Measurements from ENCODE around the gene ENSA.
"Not testable (repeated sequence)": the region's sequence is repeated elsewhere in the genome, so short reads cannot be mapped to it uniquely, and the experiment has no call there.

Gene ENSA, protein sequence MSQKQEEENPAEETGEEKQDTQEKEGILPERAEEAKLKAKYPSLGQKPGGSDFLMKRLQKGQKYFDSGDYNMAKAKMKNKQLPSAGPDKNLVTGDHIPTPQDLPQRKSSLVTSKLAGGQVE

GRCh38 chr1:150629115-150629928 lies at the start of gene ENSA:
ENSA (minus strand) TSS chr1:150629612; CDS start chr1:150629470, 142 bp downstream.
- no peaks in the 10 kb centered on the region for H3K9me3 ChIP-seq (ENCODE audit: insufficient read depth, low read depth, low read length)
- peaks cover 39% of the 10 kb centered on the region for H3K36me3 ChIP-seq (ENCODE audit: insufficient read depth, low read depth, low read length)
- H3K27me3 ChIP-seq (ENCODE audit: insufficient read depth, low read length) = no peaks in the 10 kb centered on the region
- peaks cover 5% of the 10 kb centered on the region; the same call in 1 of the 2 replicates for H3K4me1 ChIP-seq (ENCODE audit: insufficient read depth, low read length)
- peak within 1 kb of the TSS; percentile 93 for H3K4me3 ChIP-seq (ENCODE audit: low read length)
- H3K9ac ChIP-seq (ENCODE audit: low read depth, low read length) = peak within 1 kb of the TSS; percentile 93
- peak within 1 kb of the TSS; percentile 94 for H3K27ac ChIP-seq (ENCODE audit: low read length)

GRCh38 chr1:150678988-150679387 lies 49.6 kb upstream of the ENSA start:
- H3K9me3 ChIP-seq (ENCODE audit: insufficient read depth, low read depth, low read length) = no peaks in the 10 kb centered on the region
- H3K4me3 ChIP-seq (ENCODE audit: low read length) = no peak overlapping the region
- H3K4me1 ChIP-seq (ENCODE audit: insufficient read depth, low read length) = peaks cover 4% of the 10 kb centered on the region; the same call in 1 of the 2 replicates
- no peak overlapping the region for H3K27ac ChIP-seq (ENCODE audit: low read length)
- no peaks in the 10 kb centered on the region for H3K27me3 ChIP-seq (ENCODE audit: insufficient read depth, low read length)
- H3K9ac ChIP-seq (ENCODE audit: low read depth, low read length) = no peak overlapping the region
- H3K36me3 ChIP-seq (ENCODE audit: insufficient read depth, low read depth, low read length) = peaks cover 7% of the 10 kb centered on the region; the same call in 1 of the 2 replicates

DNA sequence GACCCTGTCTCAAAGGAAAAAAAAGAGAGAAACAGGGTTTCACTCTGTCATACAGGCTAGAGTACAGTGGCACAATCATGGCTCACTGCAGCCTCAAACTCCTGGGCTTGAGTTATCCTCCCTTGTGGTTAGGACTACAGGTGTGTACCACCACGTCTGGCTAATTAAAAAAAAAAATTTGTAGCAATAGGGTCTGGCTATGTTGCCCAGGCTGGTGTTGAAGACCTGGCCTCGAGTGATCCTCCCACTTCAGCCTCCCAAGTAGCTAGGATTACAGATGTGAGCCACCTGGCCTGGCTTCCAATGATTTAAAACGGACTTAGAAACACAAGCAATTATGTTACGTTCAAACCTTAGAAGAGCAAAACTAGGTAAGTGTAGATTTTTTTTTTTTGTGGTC lies 45.5 kb upstream of the ENSA start:
- H3K27ac ChIP-seq (ENCODE audit: low read length) = no peak overlapping the region
- no peaks in the 10 kb centered on the region for H3K4me1 ChIP-seq (ENCODE audit: insufficient read depth, low read length)
- no peaks in the 10 kb centered on the region for H3K9me3 ChIP-seq (ENCODE audit: insufficient read depth, low read depth, low read length)
- no peaks in the 10 kb centered on the region for H3K27me3 ChIP-seq (ENCODE audit: insufficient read depth, low read length)
- H3K36me3 ChIP-seq (ENCODE audit: insufficient read depth, low read depth, low read length) = peaks cover 4% of the 10 kb centered on the region; the same call in 1 of the 2 replicates
- no peak overlapping the region for H3K9ac ChIP-seq (ENCODE audit: low read depth, low read length)
- no peak overlapping the region for H3K4me3 ChIP-seq (ENCODE audit: low read length)

DNA sequence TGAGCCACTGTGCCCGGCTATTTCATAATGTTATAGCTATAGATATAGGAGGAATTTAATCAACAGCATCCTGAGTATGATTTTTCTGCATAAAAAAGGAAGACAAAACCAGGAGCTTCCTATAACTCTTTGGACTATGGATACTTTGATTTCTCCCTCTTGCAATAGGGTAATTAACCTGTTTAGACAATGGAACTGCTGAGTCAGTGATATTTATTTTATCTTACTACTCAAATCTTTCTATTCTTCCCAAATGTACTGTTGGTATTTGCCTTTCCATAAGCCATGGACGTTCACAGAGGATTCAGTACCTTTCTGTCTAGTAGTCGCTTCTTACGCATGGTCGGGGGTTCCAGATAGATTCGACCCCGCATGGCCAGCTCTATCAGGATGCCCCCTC lies 33.9 kb upstream of the ENSA start:
- H3K9ac ChIP-seq (ENCODE audit: low read depth, low read length) = no peak overlapping the region
- H3K4me3 ChIP-seq (ENCODE audit: low read length) = no peak overlapping the region
- H3K27ac ChIP-seq (ENCODE audit: low read length) = no peak overlapping the region
- H3K36me3 ChIP-seq (ENCODE audit: insufficient read depth, low read depth, low read length) = peaks cover 33% of the 10 kb centered on the region
- no peaks in the 10 kb centered on the region for H3K27me3 ChIP-seq (ENCODE audit: insufficient read depth, low read length)
- no peaks in the 10 kb centered on the region for H3K4me1 ChIP-seq (ENCODE audit: insufficient read depth, low read length)
- H3K9me3 ChIP-seq (ENCODE audit: insufficient read depth, low read depth, low read length) = no peaks in the 10 kb centered on the region

DNA sequence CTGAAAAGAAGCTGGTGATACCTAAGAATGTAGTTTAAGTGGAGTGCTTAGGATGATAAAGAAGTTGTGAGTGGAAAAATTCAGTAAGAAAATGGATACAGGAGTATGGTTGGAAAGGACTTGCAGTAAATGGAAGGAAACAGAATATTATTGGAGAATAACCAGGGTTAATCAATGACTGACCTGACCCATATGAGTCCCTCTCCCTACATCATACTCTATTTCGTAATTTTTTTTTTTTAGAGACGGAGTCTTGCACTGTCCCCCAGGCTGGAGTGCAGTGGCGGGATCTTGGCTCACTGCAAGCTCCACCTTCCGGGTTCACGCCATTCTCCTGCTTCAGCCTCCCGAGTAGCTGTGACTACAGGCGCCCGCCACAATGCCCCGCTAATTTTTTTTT lies 33.4 kb upstream of the ENSA start:
- Histone ChIP-seq H3K4me1 (ENCODE audit: insufficient read depth, low read length) (no peaks in the 10 kb centered on the region), H3K4me3 (ENCODE audit: low read length) (no peak overlapping the region), H3K36me3 (ENCODE audit: insufficient read depth, low read depth, low read length) (peaks cover 33% of the 10 kb centered on the region), H3K27me3 (ENCODE audit: insufficient read depth, low read length) (no peaks in the 10 kb centered on the region), H3K27ac (ENCODE audit: low read length) (no peak overlapping the region), H3K9me3 (ENCODE audit: insufficient read depth, low read depth, low read length) (no peaks in the 10 kb centered on the region), H3K9ac (ENCODE audit: low read depth, low read length) (no peak overlapping the region)

DNA sequence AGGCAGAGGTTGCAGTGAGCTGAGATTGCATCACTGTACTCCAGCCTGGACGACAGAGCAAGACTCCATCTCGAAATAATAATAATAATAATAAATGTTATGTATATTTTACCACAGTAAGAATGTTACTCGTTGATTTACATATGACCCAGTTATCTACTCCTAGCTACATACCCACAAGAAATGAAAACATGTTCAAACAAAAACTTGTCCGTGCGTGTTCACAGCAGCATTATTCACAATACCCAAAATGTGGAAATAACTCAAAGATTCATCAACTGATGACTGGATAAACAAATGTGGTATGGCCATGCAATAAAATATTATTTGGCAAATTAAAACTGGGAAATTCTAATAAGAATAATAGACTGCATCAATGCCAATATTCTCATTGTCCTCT lies 31.7 kb upstream of the ENSA start:
- Histone ChIP-seq H3K4me1 (ENCODE audit: insufficient read depth, low read length) (no peaks in the 10 kb centered on the region), H3K9ac (ENCODE audit: low read depth, low read length) (no peak overlapping the region), H3K36me3 (ENCODE audit: insufficient read depth, low read depth, low read length) (peaks cover 33% of the 10 kb centered on the region), H3K9me3 (ENCODE audit: insufficient read depth, low read depth, low read length) (no peaks in the 10 kb centered on the region), H3K27me3 (ENCODE audit: insufficient read depth, low read length) (no peaks in the 10 kb centered on the region), H3K27ac (ENCODE audit: low read length) (no peak overlapping the region), H3K4me3 (ENCODE audit: low read length) (no peak overlapping the region)

DNA sequence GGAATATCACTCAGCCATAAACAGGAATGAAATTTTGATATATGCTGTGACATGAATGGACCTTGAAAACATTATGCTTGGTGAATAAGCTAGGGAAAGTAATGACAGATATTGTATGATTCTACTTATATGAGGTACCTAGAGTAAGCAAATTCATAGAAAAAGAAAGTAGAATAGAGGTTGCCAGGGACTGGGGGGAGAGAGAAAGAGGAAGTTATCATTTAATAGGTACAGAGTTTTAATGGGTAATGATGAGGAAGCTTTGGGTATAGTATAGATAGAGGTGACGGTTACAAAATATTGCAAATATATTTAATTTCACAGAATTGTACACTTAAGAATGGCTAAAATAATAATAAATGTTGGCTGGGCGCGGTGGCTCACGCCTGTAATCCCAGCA lies 31.2 kb upstream of the ENSA start:
- no peaks in the 10 kb centered on the region for H3K4me1 ChIP-seq (ENCODE audit: insufficient read depth, low read length)
- H3K4me3 ChIP-seq (ENCODE audit: low read length) = no peak overlapping the region
- peaks cover 33% of the 10 kb centered on the region for H3K36me3 ChIP-seq (ENCODE audit: insufficient read depth, low read depth, low read length)
- no peak overlapping the region for H3K27ac ChIP-seq (ENCODE audit: low read length)
- H3K27me3 ChIP-seq (ENCODE audit: insufficient read depth, low read length) = no peaks in the 10 kb centered on the region
- no peak overlapping the region for H3K9ac ChIP-seq (ENCODE audit: low read depth, low read length)
- no peaks in the 10 kb centered on the region for H3K9me3 ChIP-seq (ENCODE audit: insufficient read depth, low read depth, low read length)

GRCh38 chr1:150657064-150657463 lies 27.7 kb upstream of the ENSA start:
- H3K36me3 ChIP-seq (ENCODE audit: insufficient read depth, low read depth, low read length) = peaks cover 29% of the 10 kb centered on the region
- H3K9me3 ChIP-seq (ENCODE audit: insufficient read depth, low read depth, low read length); H3K27me3 ChIP-seq (ENCODE audit: insufficient read depth, low read length); H3K9ac ChIP-seq (ENCODE audit: low read depth, low read length); H3K4me1 ChIP-seq (ENCODE audit: insufficient read depth, low read length); H3K4me3 ChIP-seq (ENCODE audit: low read length); H3K27ac ChIP-seq (ENCODE audit: low read length): not testable (repeated sequence)

DNA sequence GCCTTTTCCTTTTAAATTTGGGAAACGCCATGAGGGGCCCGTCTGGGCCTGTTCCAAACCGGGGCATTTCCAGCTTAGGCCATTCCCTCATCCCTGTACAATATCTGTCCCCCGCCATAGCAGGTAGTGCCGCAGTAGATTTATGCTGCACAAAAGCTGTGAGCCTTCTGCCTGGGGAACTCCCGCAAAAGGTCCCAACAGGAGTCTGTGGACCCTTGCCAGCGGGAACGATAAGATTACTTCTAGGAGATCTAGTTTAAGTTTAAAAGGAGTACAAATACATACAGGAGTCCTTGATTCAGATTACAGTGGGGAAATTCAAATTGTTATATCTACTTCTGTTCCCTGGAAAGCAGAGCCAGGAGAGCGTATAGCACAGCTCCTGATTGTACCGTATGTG lies 25.2 kb upstream of the ENSA start:
- not testable (repeated sequence) for H3K4me3 ChIP-seq (ENCODE audit: low read length); H3K9ac ChIP-seq (ENCODE audit: low read depth, low read length); H3K4me1 ChIP-seq (ENCODE audit: insufficient read depth, low read length); H3K27me3 ChIP-seq (ENCODE audit: insufficient read depth, low read length); H3K27ac ChIP-seq (ENCODE audit: low read length); H3K9me3 ChIP-seq (ENCODE audit: insufficient read depth, low read depth, low read length)
- H3K36me3 ChIP-seq (ENCODE audit: insufficient read depth, low read depth, low read length) = peaks cover 12% of the 10 kb centered on the region

GRCh38 chr1:150650193-150650592 lies 20.8 kb upstream of the ENSA start:
- no peaks in the 10 kb centered on the region for H3K4me1 ChIP-seq (ENCODE audit: insufficient read depth, low read length)
- no peak overlapping the region for H3K9ac ChIP-seq (ENCODE audit: low read depth, low read length)
- peaks cover 39% of the 10 kb centered on the region for H3K36me3 ChIP-seq (ENCODE audit: insufficient read depth, low read depth, low read length)
- H3K4me3 ChIP-seq (ENCODE audit: low read length) = no peak overlapping the region
- H3K27ac ChIP-seq (ENCODE audit: low read length) = no peak overlapping the region
- H3K9me3 ChIP-seq (ENCODE audit: insufficient read depth, low read depth, low read length) = no peaks in the 10 kb centered on the region
- H3K27me3 ChIP-seq (ENCODE audit: insufficient read depth, low read length) = no peaks in the 10 kb centered on the region

DNA sequence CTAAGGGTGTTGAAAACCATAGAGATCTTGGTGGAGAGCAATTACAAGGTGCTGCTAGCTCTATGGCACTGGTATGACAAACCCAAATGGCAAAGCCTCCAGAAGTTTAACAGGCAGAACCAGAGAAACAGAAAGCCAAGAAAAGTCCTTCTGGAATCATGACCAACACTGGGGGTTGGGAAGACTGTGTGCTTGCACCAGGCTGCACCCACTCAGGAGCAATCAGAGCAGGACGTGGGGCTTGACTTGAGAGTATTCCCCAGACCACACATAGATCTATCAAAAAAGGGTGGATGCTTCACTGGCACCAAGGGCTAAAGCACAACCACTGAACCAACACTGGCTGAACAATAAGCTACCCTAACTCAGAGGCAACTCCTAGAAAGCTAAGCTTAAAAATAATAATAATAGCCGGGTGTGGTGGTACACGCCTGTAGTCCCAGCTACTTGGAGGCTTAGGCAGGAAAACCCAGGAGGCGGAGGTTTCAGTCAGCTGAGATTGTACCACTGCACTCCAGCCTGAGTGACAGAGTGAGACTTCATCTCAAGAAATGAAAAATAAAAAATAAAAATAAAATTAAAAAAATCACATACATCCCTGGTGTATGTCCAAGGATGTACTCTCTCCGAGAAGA lies 20.1 kb upstream of the ENSA start:
- Histone ChIP-seq H3K36me3 (ENCODE audit: insufficient read depth, low read depth, low read length) (peaks cover 39% of the 10 kb centered on the region), H3K9ac (ENCODE audit: low read depth, low read length) (no peak overlapping the region), H3K9me3 (ENCODE audit: insufficient read depth, low read depth, low read length) (no peaks in the 10 kb centered on the region), H3K4me1 (ENCODE audit: insufficient read depth, low read length) (no peaks in the 10 kb centered on the region), H3K4me3 (ENCODE audit: low read length) (no peak overlapping the region), H3K27me3 (ENCODE audit: insufficient read depth, low read length) (no peaks in the 10 kb centered on the region), H3K27ac (ENCODE audit: low read length) (no peak overlapping the region)

GRCh38 chr1:150642296-150642695 lies 12.9 kb upstream of the ENSA start:
- no peak overlapping the region for H3K4me3 ChIP-seq (ENCODE audit: low read length)
- H3K4me1 ChIP-seq (ENCODE audit: insufficient read depth, low read length) = peaks cover 11% of the 10 kb centered on the region; the same call in 1 of the 2 replicates
- H3K27ac ChIP-seq (ENCODE audit: low read length) = no peak overlapping the region
- H3K27me3 ChIP-seq (ENCODE audit: insufficient read depth, low read length) = no peaks in the 10 kb centered on the region
- H3K36me3 ChIP-seq (ENCODE audit: insufficient read depth, low read depth, low read length) = peaks cover 14% of the 10 kb centered on the region; the same call in 1 of the 2 replicates
- H3K9me3 ChIP-seq (ENCODE audit: insufficient read depth, low read depth, low read length) = no peaks in the 10 kb centered on the region
- peak overlapping the region; percentile 78; the same call in 1 of the 2 replicates for H3K9ac ChIP-seq (ENCODE audit: low read depth, low read length)

All from iPS-20b (cell line).